ENCODE measurements around the gene ANKRD50. TPM values are rescaled to one million over a fixed set of nuclear protein-coding genes. Genes with fewer than 3 reads are reported as not detected.

ANKRD50 gene
- total RNA-seq, 4 donors from 2014 or later, result 8.9 to 19.0 (median 17.6) TPM

DNA sequence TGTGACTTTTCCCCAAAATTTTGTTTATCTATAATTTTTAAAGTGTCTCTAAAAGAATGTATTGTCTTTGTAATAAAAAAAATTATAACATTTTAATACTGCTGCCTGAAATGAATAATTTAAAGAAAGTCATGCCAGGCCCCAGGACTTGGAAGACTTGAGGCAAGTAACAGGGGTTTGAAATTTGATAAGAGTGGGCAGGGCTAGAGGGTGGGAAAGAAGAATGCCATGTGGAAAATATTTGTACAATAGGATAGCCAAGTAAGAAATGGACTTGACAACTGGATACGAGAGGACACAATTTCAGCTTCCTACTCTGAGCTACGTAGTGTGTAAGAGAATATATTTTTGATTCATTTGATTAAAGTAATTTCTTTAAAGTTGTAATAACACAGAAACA, 36.9 kb upstream of the ANKRD50 start:
- intact Hi-C loops (cut with DNase I), result no loop called here
- Histone ChIP-seq H3K27me3 (no peaks in the 10 kb centered on the region), H3K9me3 (no peaks in the 10 kb centered on the region), H3K4me3 (no peak overlapping the region), H3K36me3 (no peaks in the 10 kb centered on the region), H3K27ac (no peak overlapping the region), H3K4me1 (no peaks in the 10 kb centered on the region)
- WGBS, 2 donors, result 90 to 96% methylated on average over 2 of the region's 2 CpGs
- TF ChIP-seq, protein P1, sequence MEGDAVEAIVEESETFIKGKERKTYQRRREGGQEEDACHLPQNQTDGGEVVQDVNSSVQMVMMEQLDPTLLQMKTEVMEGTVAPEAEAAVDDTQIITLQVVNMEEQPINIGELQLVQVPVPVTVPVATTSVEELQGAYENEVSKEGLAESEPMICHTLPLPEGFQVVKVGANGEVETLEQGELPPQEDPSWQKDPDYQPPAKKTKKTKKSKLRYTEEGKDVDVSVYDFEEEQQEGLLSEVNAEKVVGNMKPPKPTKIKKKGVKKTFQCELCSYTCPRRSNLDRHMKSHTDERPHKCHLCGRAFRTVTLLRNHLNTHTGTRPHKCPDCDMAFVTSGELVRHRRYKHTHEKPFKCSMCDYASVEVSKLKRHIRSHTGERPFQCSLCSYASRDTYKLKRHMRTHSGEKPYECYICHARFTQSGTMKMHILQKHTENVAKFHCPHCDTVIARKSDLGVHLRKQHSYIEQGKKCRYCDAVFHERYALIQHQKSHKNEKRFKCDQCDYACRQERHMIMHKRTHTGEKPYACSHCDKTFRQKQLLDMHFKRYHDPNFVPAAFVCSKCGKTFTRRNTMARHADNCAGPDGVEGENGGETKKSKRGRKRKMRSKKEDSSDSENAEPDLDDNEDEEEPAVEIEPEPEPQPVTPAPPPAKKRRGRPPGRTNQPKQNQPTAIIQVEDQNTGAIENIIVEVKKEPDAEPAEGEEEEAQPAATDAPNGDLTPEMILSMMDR (IDR thresholded peaks at IDR 0.05), result no peak
- no peak for TF ChIP-seq POLR2A (IDR thresholded peaks at IDR 0.05)
- no peak for DNase-seq

DNA sequence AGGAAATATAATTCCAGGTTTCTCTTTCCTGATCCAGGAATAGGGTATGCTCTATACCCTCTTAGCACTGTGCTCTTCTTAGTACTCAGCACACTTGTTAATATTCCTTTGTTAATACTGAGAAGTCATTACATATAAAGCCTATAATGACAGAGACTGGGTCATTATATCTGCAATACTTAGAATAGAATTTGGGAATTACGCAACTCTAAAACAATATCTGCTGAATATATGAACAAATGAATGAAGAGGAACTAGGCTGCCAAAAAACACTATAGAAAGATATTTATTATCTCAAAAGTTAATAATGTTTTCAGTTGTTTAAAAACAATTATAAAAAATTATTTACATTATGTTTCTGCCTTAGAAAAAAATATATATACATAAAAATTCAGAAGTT, 36.4 kb upstream of the ANKRD50 start:
- TF ChIP-seq, protein P1 (IDR thresholded peaks at IDR 0.05), result no peak
- TF ChIP-seq POLR2A (IDR thresholded peaks at IDR 0.05), result no peak
- Histone ChIP-seq H3K9me3 (no peaks in the 10 kb centered on the region), H3K27me3 (no peaks in the 10 kb centered on the region), H3K4me3 (no peak overlapping the region), H3K27ac (no peak overlapping the region), H3K4me1 (no peaks in the 10 kb centered on the region), H3K36me3 (no peaks in the 10 kb centered on the region)
- WGBS, 2 donors, result 95 to 96% methylated on average over 1 of the region's 1 CpG
- intact Hi-C loops (cut with DNase I), result no loop called here
- no peak for DNase-seq

DNA sequence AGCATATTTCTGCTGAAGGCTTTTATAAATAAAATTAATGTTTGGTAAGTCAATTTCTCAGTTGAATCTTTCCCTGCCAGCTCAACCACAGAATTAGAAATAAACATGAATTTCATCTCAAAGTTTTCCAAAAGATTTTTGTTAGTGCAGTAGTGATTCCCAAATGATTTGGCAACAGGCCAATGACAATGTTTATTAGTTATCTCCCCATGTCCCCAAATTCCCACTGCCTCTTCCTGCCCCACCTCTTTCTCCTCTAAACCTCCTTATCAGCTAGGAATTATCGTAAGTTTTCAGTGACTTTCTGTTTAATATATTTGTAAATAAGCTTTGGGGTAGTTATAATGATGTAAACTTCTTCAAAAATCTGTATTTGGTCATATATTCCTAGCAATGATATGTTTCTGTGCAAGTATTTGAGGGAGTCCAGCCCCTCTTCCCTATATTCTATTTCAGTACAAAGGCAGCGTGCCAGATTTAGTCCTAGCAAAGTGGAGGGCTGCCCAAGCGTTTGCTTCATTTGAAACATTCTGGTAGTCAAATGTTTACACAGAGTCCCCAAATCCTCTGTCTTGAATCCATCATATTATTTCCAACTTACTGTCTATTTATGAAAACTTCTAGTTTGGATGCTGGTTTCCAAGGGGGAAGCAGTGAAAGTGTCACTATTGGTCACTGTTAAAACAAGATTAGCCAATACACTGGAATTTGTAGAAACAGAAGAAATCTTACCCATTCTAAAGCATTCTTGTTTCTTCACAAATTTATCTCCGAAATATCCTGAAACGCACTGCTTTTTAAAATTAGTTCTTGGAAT, 33.7 kb upstream of the ANKRD50 start:
- TF ChIP-seq POLR2A (IDR thresholded peaks at IDR 0.05), result no peak
- TF ChIP-seq, protein P1 (IDR thresholded peaks at IDR 0.05), result no peak
- no peak for DNase-seq
- H3K4me1 ChIP-seq, result no peaks in the 10 kb centered on the region
- peak overlapping the region in 1 of 4 donors; percentile 32 for H3K4me3 ChIP-seq
- H3K9me3 ChIP-seq, result no peaks in the 10 kb centered on the region
- no peaks in the 10 kb centered on the region for H3K36me3 ChIP-seq
- WGBS, 2 donors, result 59 to 60% methylated on average over 5 of the region's 5 CpGs
- no peaks in the 10 kb centered on the region for H3K27me3 ChIP-seq
- no peak overlapping the region for H3K27ac ChIP-seq
- intact Hi-C loops (cut with DNase I), result no loop called here

DNA sequence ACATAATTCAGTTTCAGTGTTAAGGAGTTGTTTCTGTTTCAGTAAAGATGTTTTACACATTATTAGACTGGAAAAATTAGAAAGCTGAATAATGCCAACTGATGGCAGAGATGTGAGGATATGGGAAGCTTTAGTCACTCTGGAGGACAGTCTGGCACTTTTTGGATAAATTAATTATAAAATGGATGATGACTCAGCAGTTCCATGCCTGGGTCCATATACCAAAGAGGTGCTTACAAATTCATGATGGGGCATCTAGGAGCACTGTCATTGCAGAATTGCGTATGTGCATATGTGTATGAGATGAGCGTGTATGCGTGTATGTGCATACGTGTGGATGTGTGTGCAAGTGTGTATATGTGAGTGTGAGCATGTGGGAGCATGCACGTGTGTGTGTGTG, 31.2 kb upstream of the ANKRD50 start:
- TF ChIP-seq POLR2A (IDR thresholded peaks at IDR 0.05), result no peak
- TF ChIP-seq, protein P1 (IDR thresholded peaks at IDR 0.05), result no peak
- intact Hi-C loops (cut with DNase I), result no loop called here
- no peaks in the 10 kb centered on the region for H3K9me3 ChIP-seq
- DNase-seq, result no peak
- no peaks in the 10 kb centered on the region for H3K36me3 ChIP-seq
- WGBS, 2 donors, result 78 to 84% methylated on average over 5 of the region's 5 CpGs
- no peak overlapping the region for H3K4me3 ChIP-seq
- H3K27me3 ChIP-seq, result no peaks in the 10 kb centered on the region
- no peak overlapping the region for H3K27ac ChIP-seq
- H3K4me1 ChIP-seq, result no peaks in the 10 kb centered on the region

DNA sequence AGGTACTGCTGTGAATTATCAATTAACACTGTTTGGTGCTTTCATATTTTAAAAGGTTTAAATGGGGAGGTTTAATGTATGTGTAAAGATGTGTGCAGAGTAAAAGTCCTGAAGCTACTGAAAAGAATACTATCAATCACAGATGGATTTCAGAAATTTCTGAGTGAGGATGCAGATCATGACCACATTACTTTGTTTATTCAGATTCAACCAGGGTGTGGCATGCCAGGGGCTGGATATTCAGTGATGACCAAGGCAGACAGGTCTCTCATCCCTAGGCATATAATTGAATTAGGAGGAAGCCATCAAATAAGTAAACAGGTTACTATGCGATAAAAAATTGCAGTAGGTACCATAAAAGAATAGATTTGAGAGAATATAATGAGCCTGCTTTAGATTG, 28.0 kb upstream of the ANKRD50 start:
- H3K9me3 ChIP-seq, result no peaks in the 10 kb centered on the region
- WGBS, 2 donors, result 76 to 88% methylated on average over 1 of the region's 1 CpG
- no peak overlapping the region for H3K27ac ChIP-seq
- intact Hi-C loops (cut with DNase I), result no loop called here
- H3K4me1 ChIP-seq, result no peaks in the 10 kb centered on the region
- no peaks in the 10 kb centered on the region for H3K36me3 ChIP-seq
- H3K4me3 ChIP-seq, result no peak overlapping the region
- H3K27me3 ChIP-seq, result no peaks in the 10 kb centered on the region
- DNase-seq, result no peak
- TF ChIP-seq, protein P1 (IDR thresholded peaks at IDR 0.05), result no peak
- TF ChIP-seq POLR2A (IDR thresholded peaks at IDR 0.05), result no peak

Measured in esophagus squamous epithelium (tissue), 5 donors.